LHCN-M2 (cell line): ENCODE results near the gene ARHGEF7. TPM values are rescaled to one million over a fixed set of nuclear protein-coding genes. Genes with fewer than 3 reads are reported as not detected.

Source experiments
- DNase-seq: peaks from one replicate; pipeline ENCODE4 v3.0.0-alpha.2; 2012; ENCODE audit warnings: low read depth
- total RNA-seq: library from RNA; depleted of rRNA; stranded (reverse); fragments of >200 nt; gene quantifications from 2 replicates; pipeline ENCODE4 v1.2.3, GENCODE V29; 2014

Gene ARHGEF7
- total RNA-seq, 1 experiment from 2014 or later, result 30.7 TPM

- no peak for DNase-seq
Measured at GRCh38 chr13:111131611-111132010, 16.5 kb downstream of the ARHGEF7 start.

DNA sequence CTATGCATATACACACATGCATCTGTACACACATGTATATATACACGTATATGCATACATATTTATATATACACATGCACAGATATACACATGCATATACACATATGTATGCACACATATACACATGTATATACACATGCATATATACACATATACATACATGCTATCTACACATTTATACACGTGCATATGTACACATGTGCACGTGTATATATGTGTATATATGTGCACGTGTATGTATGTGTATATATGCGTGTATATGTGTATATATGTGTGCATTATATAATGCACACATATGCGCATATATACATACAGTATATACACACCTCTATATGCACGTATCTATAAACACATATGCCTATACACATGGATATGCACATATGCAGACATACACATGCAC is 17.8 kb downstream of the ARHGEF7 start:
- DNase-seq, result no peak

GRCh38 chr13:111139452-111139851 is 24.3 kb downstream of the ARHGEF7 start:
- DNase-seq, result no peak

- DNase-seq, result no peak
Measured at GRCh38 chr13:111139873-111140561, 24.9 kb downstream of the ARHGEF7 start.

DNA sequence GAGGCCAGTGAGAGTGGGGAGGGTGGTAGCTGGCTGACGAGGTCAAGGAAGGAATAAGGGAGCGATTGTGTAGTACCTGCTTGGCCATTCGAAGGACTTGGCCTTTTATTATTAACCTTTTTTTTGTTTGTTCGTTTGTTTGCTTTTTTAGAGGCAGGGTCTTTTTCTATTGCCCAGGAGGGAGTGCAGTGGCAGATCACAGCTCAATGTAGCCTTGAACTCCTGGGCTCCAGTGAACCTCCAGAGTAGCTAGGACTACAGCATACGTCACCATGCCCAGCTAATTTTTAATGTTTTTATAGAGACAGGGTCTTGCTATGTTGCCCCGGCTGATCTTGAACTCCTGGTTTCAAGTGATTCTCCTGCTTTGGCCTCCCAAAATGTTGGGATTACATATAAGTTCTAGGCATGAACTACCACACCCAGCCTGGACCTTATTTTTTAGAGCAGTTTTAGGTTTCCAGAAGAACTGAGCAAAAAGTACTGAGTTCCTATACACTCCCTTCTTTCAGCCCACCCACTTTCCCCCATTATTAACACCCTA is 25.5 kb downstream of the ARHGEF7 start:
- DNase-seq, result no peak

DNA sequence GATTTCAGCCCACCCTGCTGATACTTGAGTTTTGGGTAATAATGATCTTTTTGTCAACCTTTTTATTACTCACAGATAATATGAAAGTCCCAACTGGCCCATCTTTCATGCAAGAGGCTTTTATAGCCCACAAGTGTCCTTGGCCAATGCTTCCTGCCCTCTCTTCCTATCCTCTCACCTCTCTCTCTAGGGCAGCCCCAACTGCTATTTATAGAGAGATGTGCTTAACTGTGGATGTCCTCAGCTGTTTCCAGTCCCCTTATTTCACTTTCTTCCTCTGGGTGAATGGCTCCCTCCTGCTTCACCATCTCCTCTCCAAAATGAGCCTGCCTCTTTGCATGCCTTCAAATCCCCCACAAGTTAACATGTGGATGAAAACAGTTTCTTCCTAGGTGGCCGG is 27.4 kb downstream of the ARHGEF7 start:
- DNase-seq, result no peak

- no peak for DNase-seq
Measured at GRCh38 chr13:111143865-111144540, 28.9 kb downstream of the ARHGEF7 start.

GRCh38 chr13:111145071-111145470 is 30.0 kb downstream of the ARHGEF7 start:
- DNase-seq, result no peak

GRCh38 chr13:111145506-111145905 is 30.4 kb downstream of the ARHGEF7 start:
- no peak for DNase-seq

DNA sequence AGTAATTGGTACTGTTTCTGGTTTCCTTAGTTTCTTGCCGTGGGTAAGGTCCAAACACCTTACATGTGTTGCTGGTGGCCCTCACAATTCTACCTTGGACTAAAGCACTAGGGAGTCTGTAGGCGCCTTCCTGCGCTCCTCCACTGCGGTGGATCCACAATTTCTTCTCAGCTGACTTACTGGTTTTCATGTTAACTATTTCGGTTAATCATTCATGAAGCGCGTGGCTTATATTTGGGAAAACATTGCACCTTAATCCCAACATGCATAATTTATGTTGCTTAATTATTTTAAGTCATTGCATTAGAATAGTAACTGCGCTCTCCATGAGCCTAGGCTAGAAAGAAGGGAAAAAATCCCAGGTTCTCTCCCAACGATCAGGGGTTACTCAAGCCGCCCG is 37.7 kb downstream of the ARHGEF7 start:
- DNase-seq, result no peak

GRCh38 chr13:111153279-111153976 is 38.3 kb downstream of the ARHGEF7 start:
- peak; percentile 90 for DNase-seq

DNA sequence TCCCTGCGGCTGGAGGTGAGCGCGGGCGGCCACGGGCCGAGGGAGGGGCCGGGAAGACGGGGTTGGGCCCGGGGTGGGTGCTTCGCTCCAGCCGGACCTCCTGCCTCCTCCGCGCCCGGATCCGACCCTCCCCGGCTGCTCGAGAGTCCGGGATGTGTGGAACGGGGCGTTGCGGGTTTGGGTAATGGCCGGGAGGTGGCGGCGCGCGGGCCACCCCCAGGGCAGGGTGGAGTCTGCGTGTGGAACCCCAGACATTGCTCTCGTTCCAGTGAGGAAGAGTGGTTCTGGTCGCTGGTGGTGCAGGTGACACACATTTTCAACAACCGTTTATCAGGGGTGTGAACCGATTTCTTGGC is 38.8 kb downstream of the ARHGEF7 start:
- DNase-seq, result no peak

GRCh38 chr13:111156421-111156820 is 41.3 kb downstream of the ARHGEF7 start:
- DNase-seq, result no peak

- no peak for DNase-seq
Measured at GRCh38 chr13:111158136-111158805, 43.2 kb downstream of the ARHGEF7 start.

- DNase-seq, result no peak
Measured at GRCh38 chr13:111159362-111160320, 44.5 kb downstream of the ARHGEF7 start.

GRCh38 chr13:111160648-111161047 is 45.5 kb downstream of the ARHGEF7 start:
- no peak for DNase-seq

GRCh38 chr13:111161601-111162600 is 46.8 kb downstream of the ARHGEF7 start:
- no peak for DNase-seq

- no peak for DNase-seq
Measured at GRCh38 chr13:111165241-111166010, 50.3 kb downstream of the ARHGEF7 start.
